ENCODE measurements around the gene TDRD7. TPM values are rescaled to one million over a fixed set of nuclear protein-coding genes. Genes with fewer than 3 reads are reported as not detected.

TDRD7 gene
- total and polyA plus RNA-seq, 2 of the 8 experiments (the other 6 are each of a cell fraction or from before 2014, with no cell fraction given) = 1.2 to 2.3 TPM

DNA sequence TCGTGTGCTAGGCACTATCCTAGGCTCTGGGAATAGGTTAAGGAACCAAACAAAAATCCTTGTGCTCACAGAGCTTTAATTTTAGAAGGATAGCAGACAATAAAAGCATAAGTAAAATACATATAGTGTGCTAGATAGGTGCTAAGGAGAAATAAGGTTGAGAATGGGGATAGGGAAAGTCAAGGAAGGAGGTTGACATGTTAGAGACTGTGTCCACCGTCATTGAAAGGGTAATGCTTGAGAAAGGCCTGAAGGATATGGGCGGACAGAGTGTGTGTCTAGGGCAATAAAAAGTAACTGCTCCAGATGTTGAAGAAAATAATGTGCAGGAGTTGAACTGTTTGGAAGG is 482 bp upstream of the TDRD7 start:
- Histone ChIP-seq H3K27me3 (replicated peaks in 1 of 4; ENCODE audit: control insufficient read depth in 3 of 4, extremely low read depth in 1 of 4, insufficient read depth in 3 of 4, low read length in 3 of 4) (peaks cover 4 to 22% (median 14%) of the 10 kb centered on the region in 4 experiments; a peak in 6 of 7 replicates), H2BK20ac (ENCODE audit: low read length) (no peak overlapping the region), H4K5ac (ENCODE audit: insufficient read length, low read depth, low read length) (no peak overlapping the region), H3K79me1 (ENCODE audit: low read depth, low read length) (no peaks in the 10 kb centered on the region), H3K9ac (replicated peaks in 1 of 4; ENCODE audit: extremely low read depth in 1 of 4, low read depth in 3 of 4, low read length in 3 of 4) (no peak overlapping the region), H2BK5ac (ENCODE audit: low read depth, low read length) (no peak overlapping the region), H4K91ac (replicated peaks; ENCODE audit: insufficient read length, low read length) (no peak overlapping the region), H4K8ac (ENCODE audit: extremely low read depth, insufficient read depth, low read length) (no peak overlapping the region), H4K20me1 (replicated peaks in 1 of 2; ENCODE audit: control insufficient read depth in 1 of 2, insufficient read depth in 2 of 2, low read length in 2 of 2) (no peaks in the 10 kb centered on the region), H3K27ac (ENCODE audit: low read depth, low read length) (no peak overlapping the region), H3K23ac (ENCODE audit: insufficient read length) (no peak overlapping the region), H2AK5ac (ENCODE audit: low read depth, low read length) (no peak overlapping the region), H3K14ac (ENCODE audit: insufficient read length) (no peak overlapping the region), H3K79me2 (ENCODE audit: control insufficient read depth in 1 of 2, insufficient read depth in 2 of 2, low read length in 2 of 2) (no peaks in the 10 kb centered on the region), H3K4me2 (ENCODE audit: insufficient read depth in 1 of 2, low read depth in 2 of 2, low read length in 2 of 2) (peak overlapping the region; percentile 1 to 80; a peak in 3 of 4 replicates), H3K36me3 (ENCODE audit: control insufficient read depth in 2 of 4, insufficient read depth in 4 of 4, low read length in 3 of 4) (no peaks in the 10 kb centered on the region), H2BK12ac (ENCODE audit: low read depth, low read length) (no peak overlapping the region), H3K4me1 (replicated peaks in 1 of 4; ENCODE audit: control insufficient read depth in 3 of 4, insufficient read depth in 4 of 4, low read length in 3 of 4) (peaks cover 0 to 1% (median 0%) of the 10 kb centered on the region in 4 experiments; a peak in 1 of 7 replicates), H2AFZ (ENCODE audit: low read length) (peak overlapping the region; percentile 80), H3K9me3 (ENCODE audit: insufficient read depth in 2 of 2, low read depth in 1 of 2, low read length in 1 of 2) (no peaks in the 10 kb centered on the region), H3K4me3 (ENCODE audit: extremely low read depth in 1 of 4, insufficient read depth in 2 of 4, low read depth in 3 of 4, low read length in 4 of 4) (peak overlapping the region; percentile 51 to 93 (median 70)), H3K23me2 (ENCODE audit: low read depth, low read length) (peaks cover 2% of the 10 kb centered on the region), H3K4ac (replicated peaks; ENCODE audit: insufficient read length, low read depth, low read length) (no peak overlapping the region), H3K18ac (ENCODE audit: extremely low read depth, low read length) (no peak overlapping the region), H2BK15ac (ENCODE audit: low read length) (no peak overlapping the region), H3K56ac (replicated peaks; ENCODE audit: insufficient read length, low read depth, low read length) (no peak overlapping the region), H2BK120ac (replicated peaks; ENCODE audit: low read depth, low read length) (no peak overlapping the region)
- 52% methylated on average over 3 of the region's 3 CpGs; no CpG with 5 or more reads in 1 of the 2 experiments for WGBS, 2 experiments (ENCODE audit: extremely low coverage in 1 of 2, insufficient coverage in 1 of 2, insufficient read length in 1 of 2, insufficient replicate concordance in 2 of 2, low coverage in 1 of 2, low lambda C conversion rate in 2 of 2, missing lambda C conversion rate in 1 of 2)
- POLR2A ChIA-PET (ENCODE audit: partially characterized antibody) = interaction anchor here (1.3 kb wide), 1 partner anchor 24 kb away, joined by 3 read pairs; no protein-coding TSS in a partner anchor
- DNase-seq (ENCODE audit: low read depth in 1 of 2, low spot score in 2 of 2) (no peak), FAIRE-seq (no peak)
- CTCF ChIA-PET (ENCODE audit: partially characterized antibody) = interaction anchor here (0.7 to 1.6 kb wide), 11 partner anchors 10 to 530 kb away, joined by 3 to 5 read pairs (median 3); no protein-coding TSS in a partner anchor
- TF ChIP-seq RAD21 (IDR thresholded peaks at IDR 0.05 in 1 of 2, conservative IDR thresholded peaks at IDR 0.05 in 1 of 2; ENCODE audit: low read depth in 2 of 2, low read length in 2 of 2) (no peak), MAFK (IDR thresholded peaks at IDR 0.05; ENCODE audit: low read depth, low read length) (no peak)

Data from H1 (cell line).